H7 (cell line): ENCODE measurements around the gene BANP. TPM values are rescaled to one million over a fixed set of nuclear protein-coding genes. Genes with fewer than 3 reads are reported as not detected.
"Not testable (repeated sequence)": the region's sequence is repeated elsewhere in the genome, so short reads cannot be mapped to it uniquely, and the experiment has no call there.

Source experiments
- DNase-seq: peaks from one replicate; pipeline ENCODE4 v3.0.0; 2012
- H3K27me3 ChIP-seq: 2 replicates; pipeline ENCODE4 v1.6.0; 2011; ENCODE audit warnings: mild to moderate bottlenecking, low read length; ENCODE audit not compliant: control insufficient read depth, insufficient read depth
- H3K36me3 ChIP-seq: replicated peaks from 2 replicates; pipeline ENCODE4 v1.5.1; 2011; ENCODE audit warnings: low read length; ENCODE audit not compliant: control insufficient read depth, insufficient read depth
- H3K4me3 ChIP-seq: 2 replicates; pipeline ENCODE4 v1.5.1; 2011; ENCODE audit warnings: low read depth, mild to moderate bottlenecking, control low read depth, low read length, moderate library complexity; ENCODE audit not compliant: insufficient read depth
- total RNA-seq: library from RNA; depleted of rRNA; stranded (reverse); fragments of >200 nt; shearing (Covaris generic); gene quantifications from 2 replicates; pipeline ENCODE4 v1.2.3, GENCODE V29; 2014

The BANP gene
- total RNA-seq, 1 experiment from 2014 or later, result 39.3 TPM

DNA sequence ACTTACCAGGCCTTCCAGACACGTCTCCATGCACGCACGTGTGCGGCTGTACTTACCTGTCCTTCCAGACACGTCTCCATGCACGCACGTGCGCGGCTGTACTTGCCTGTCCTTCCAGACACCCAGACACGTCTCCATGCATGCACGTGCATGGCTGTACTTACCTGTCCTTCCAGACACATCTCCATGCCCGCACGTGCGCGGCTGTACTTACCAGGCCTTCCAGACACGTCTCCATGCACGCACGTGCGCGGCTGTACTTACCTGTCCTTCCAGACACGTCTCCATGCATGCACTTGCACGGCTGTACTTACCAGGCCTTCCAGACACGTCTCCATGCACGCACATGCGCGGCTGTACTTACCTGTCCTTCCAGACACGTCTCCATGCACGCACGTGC, 47.8 kb downstream of the BANP start:
- H3K27me3 ChIP-seq, H3K36me3 ChIP-seq, DNase-seq, H3K4me3 ChIP-seq: not testable (repeated sequence)

DNA sequence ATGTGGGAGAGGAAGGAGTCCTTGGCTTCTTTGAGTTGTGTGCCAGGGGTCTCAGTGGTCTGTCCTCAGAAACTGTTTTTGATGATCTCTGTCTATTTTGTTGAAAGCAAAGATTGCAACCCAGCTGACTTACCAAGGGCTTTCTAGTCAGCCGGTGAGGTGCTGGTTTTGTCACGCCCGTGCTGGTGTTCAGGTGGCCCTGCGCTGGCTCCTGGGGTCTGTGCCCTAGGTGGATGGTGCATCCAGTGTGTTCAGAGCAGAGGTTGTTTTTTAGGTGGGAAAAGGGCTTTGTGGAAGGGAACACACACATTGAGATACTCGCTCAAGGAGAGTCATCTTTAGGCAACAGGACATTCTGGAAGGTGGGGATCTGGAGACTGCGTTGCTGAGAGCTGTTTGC, 51.0 kb downstream of the BANP start:
- no peak overlapping the region for H3K4me3 ChIP-seq
- H3K27me3 ChIP-seq, result no peaks in the 10 kb centered on the region
- no peaks in the 10 kb centered on the region; the same call in 1 of the 2 replicates for H3K36me3 ChIP-seq
- no peak for DNase-seq

DNA sequence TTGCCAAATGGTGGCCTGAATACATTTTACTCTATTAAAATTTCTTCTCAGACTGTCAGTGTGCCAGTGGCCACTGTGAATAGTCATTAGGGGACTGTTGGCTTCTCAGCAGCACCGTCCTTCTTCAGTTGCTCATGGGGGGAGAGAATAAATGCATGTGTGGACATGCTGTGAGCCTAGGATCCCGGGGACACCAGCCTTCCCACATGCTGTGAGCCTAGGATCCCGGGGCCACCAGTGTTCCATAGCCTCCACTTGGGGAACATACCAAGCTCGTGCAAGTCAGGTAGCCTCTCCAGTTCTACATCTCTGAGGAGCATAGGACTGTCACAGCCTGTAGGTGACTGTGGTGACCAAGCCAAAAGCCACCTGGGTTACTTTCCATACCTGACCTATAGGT, 51.5 kb downstream of the BANP start:
- H3K27me3 ChIP-seq, result no peaks in the 10 kb centered on the region
- H3K36me3 ChIP-seq, result no peaks in the 10 kb centered on the region; the same call in 1 of the 2 replicates
- DNase-seq, result no peak
- no peak overlapping the region for H3K4me3 ChIP-seq

DNA sequence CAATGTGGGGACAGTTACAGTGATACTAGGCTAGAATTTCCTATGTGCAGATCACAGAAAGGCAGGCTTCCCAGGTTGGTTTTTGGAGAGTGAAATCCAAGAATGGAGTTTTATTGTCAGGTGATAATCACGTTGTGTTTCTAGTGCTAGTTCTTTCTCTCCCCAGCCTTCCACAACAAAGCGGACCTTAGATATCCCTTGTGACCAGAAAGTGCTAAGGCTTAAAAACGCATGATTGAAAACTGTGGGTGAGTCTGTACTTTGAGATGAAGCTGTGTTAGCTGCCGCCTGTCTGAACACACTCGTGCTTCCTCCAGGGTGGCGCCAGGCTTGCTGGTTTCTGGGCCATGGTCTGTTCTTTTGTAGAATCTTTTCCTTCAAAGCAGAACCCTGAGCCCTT, 52.1 kb downstream of the BANP start:
- Histone ChIP-seq H3K4me3 (no peak overlapping the region), H3K36me3 (no peaks in the 10 kb centered on the region; the same call in 1 of the 2 replicates), H3K27me3 (no peaks in the 10 kb centered on the region)
- DNase-seq, result no peak

DNA sequence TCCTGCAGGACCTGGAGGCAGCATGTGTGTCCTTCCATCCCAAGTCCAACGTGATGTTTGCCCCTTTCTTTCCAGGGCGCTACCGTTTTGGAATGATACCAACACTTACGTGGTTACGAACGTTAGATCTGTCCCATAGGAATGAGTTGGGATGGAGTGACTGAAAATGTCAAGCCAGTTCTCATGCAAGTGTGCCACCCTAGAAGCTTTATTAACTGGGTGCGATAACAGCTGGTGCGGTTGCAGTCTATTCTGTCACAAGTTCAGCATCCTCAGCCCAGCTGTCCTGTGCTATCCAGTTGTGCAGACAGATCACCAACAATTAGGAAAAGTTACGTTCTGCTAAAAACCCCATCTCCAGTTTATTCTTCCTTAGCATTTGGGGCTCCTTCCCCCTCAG, 52.5 kb downstream of the BANP start:
- no peak for DNase-seq
- Histone ChIP-seq H3K4me3 (no peak overlapping the region), H3K27me3 (no peaks in the 10 kb centered on the region)

DNA sequence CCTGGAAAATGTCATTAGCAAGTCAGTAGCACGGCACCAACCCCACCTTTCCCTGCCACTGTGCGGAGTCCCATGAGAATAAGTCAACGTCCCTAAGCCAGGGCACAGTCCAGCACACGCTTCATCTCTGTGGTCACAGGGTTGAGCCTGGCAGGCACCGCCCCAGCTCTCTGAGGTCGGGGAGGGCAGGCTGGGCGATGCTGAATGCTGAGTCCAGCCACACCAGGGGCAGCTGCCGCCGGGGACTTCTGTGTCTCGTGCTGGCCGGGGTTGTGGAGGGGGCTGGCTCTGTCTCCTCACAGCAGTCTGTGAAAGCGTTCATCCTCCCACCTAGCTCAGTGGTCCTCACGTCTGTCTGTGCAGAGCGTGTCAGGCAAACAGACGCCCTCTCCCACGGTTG, 53.2 kb downstream of the BANP start:
- Histone ChIP-seq H3K4me3 (no peak overlapping the region), H3K36me3 (no peaks in the 10 kb centered on the region; the same call in 1 of the 2 replicates), H3K27me3 (no peaks in the 10 kb centered on the region)
- DNase-seq, result peak; percentile 32

More for the DNA sequence above, 52.5 kb downstream of the BANP start:
- no peaks in the 10 kb centered on the region; the same call in 1 of the 2 replicates for H3K36me3 ChIP-seq

DNA sequence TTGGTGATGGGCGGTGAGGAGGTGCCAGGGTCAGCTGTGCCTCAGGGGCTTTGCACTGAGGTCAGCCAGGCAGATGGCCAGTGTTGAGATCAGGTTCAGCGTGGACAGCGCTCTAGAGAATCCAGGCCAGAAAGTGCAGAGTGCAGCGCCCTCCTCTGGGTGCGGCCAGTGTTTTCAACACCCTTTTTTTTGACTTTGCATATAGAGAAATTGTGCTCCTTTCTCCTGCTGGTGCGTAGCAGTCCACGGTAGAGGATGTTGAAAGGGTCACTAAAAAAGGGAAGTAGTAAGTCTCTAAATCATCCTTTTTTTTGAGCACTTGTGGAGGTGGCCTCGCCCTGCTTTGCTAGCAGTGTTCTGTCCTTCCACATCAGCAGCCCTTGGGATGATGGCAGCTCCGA, 53.9 kb downstream of the BANP start:
- no peaks in the 10 kb centered on the region for H3K27me3 ChIP-seq
- DNase-seq, result peak; percentile 82
- H3K36me3 ChIP-seq, result no peaks in the 10 kb centered on the region; the same call in none of the 2 replicates
- H3K4me3 ChIP-seq, result no peak overlapping the region

DNA sequence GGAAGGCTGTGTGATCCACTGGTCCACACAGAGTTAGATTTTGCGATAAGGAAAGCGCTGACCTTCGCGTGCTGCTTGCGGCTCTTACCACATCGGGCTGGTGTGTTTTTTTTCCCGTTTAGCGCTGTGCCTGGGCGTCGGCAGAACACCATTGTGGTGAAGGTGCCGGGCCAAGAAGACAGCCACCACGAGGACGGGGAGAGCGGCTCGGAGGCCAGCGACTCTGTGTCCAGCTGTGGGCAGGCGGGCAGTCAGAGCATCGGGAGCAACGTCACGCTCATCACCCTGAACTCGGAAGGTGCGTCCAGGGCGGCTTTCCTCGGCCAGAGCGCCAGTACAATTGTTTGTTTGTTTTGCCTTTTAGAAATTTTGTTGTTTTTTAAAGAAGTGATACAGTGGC, 54.7 kb downstream of the BANP start:
- no peak for DNase-seq
- Histone ChIP-seq H3K27me3 (no peaks in the 10 kb centered on the region), H3K36me3 (peaks cover 3% of the 10 kb centered on the region), H3K4me3 (no peak overlapping the region)

DNA sequence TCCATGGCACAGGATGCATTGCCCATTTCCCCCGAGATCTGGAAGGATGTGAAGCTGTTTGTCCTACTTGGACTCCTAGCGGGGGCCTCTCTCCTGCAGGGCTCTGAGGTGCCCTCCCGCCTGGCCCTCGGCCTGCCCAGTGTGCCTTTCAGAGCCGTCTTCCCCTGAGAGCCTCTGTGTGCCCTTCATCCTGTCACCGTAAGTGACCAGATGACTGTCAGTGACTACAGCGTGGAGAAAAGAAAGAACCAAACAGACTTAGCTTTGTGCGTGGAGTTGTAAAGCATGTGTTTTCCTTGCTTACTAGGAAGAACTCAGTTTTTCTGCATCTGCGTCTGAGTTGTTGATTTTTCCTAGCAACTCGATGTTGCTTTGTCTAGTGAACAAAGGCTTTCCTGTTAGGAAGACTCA, 56.1 kb downstream of the BANP start:
- H3K36me3 ChIP-seq, result peaks cover 3% of the 10 kb centered on the region
- no peak for DNase-seq
- no peaks in the 10 kb centered on the region for H3K27me3 ChIP-seq
- H3K4me3 ChIP-seq, result no peak overlapping the region

DNA sequence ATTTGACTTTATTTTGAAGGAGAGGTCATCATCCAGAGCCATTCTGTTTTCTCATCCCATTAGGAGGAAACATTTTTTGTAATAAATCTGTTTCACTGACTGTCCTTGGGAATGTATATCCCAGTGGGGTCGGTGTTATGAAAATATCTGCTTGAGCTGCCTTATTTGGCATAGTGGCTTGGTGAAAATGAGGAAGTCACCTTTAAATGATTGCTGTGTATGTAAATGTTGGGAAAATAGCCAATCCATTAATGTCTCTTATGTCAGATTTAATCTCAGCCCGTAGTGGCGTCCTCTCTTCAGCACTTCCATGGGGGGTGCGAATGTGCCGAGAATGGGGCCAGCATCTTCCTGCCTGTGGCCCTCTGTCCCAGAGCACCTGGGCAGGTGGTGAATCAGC, 57.6 kb downstream of the BANP start:
- peaks cover 3% of the 10 kb centered on the region for H3K36me3 ChIP-seq
- DNase-seq, result no peak
- H3K4me3 ChIP-seq, result no peak overlapping the region
- no peaks in the 10 kb centered on the region for H3K27me3 ChIP-seq

DNA sequence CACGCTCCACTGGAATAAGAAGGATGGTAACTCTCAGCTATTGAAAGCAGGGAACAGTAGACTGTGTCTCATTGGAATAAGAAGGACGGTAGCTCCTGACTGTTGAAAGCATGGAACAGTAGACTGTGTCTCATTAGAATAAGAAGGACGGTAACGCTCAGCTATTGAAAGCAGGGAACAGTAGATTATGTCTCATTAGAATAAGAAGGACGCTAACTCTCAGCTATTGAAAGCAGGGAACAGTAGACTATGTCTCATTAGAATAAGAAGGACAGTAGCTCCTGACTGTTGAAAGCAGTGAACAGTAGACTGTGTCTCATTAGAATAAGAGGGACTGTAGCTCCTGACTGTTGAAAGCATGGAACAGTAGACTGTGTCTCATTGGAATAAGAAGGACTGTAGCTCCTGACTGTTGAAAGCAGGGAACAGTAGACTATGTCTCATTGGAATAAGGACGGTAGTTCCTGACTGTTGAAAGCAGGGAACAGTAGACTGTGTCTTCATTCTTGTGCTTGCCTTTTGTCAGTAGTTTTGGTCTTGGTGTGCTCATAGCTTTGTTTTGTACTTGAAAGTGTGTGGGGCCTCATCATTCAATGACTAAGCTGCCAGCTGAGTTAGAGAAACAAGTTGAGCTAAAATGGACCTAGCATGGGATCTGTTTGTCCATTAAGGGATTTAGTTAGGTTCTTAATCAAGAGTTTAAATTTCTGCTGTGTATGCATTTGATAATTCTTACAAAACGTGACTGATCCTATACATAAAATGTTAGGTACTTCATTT, 58.5 kb downstream of the BANP start:
- no peak for DNase-seq
- no peak overlapping the region for H3K4me3 ChIP-seq
- H3K27me3 ChIP-seq, result no peaks in the 10 kb centered on the region

DNA sequence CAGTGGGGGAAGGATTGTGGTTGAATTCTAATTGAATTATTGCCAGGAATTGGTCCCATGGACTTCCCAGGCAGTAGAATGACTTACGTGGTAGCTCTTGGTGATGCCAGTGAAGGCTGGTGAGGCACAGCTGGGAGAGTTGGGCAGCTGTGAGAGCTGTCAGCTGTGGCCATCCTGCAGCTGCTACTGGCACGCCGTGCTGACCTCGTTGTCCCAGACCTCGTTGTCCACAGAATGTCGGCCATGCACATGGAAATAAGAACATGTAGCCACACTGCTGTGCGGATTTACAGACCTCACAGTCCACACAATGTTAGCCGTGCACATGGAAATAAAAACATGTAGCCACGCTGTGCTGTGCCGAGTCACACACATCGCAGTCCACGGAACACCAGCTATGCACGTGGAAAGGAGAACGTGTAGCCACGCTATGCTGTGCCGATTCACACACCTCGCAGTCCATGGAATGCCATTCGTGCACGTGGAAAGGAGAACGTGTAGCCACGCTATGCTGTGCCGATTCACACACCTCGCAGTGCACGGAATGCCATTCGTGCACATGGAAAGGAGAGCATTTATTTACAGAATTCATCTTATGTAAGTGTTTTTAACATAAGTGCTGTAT, 59.2 kb downstream of the BANP start:
- Histone ChIP-seq H3K27me3 (no peaks in the 10 kb centered on the region), H3K36me3 (peaks cover 3% of the 10 kb centered on the region), H3K4me3 (no peak overlapping the region)
- DNase-seq, result no peak

More for the DNA sequence above, 58.5 kb downstream of the BANP start:
- peaks cover 3% of the 10 kb centered on the region for H3K36me3 ChIP-seq

DNA sequence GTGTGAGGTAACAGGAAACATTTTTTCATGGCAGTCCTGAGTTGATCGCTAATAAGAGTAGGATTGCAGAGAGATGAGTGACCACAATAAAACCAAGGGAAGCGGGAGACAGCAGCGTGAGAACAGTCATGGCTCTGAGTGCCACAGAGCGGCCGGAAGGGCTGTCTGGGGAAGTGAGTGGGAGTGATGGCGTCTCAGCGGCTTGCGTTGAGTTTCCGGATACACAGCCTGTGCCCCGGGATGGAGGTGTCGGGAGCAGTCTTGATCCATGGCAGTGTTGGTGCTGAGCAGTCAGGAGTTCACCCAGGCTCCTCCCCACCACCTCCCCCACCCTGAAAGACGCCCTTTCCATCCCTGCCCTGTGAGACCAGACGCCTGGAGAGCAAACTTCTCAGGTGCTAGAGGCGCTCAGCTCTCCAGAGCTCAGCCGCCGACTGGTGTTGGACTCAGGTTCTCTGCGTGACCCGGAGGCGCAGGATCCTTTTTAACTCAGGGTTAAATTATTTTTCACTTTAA, 59.8 kb downstream of the BANP start:
- H3K4me3 ChIP-seq, result no peak overlapping the region
- no peak for DNase-seq
- peaks cover 3% of the 10 kb centered on the region for H3K36me3 ChIP-seq
- no peaks in the 10 kb centered on the region for H3K27me3 ChIP-seq

DNA sequence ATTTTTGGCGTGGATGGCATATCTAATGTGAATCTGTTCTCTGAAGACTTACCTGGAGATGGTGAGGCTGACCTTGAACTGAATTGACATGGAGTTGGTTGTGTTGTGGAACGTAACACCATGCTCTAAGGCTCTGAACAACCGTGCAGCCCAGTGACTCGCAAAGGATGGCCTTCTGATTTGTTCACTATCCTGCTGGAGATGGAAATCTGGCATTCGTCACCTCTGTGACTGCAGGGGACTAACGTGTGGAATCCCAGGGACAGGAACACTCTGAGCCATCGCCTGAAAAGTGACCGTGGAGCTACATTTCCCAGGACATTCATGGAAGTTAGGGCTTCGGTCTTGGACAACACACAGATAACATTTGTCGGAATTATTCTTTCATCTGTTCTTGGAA, 61.1 kb downstream of the BANP start:
- no peak for DNase-seq
- H3K27me3 ChIP-seq, result no peaks in the 10 kb centered on the region

DNA sequence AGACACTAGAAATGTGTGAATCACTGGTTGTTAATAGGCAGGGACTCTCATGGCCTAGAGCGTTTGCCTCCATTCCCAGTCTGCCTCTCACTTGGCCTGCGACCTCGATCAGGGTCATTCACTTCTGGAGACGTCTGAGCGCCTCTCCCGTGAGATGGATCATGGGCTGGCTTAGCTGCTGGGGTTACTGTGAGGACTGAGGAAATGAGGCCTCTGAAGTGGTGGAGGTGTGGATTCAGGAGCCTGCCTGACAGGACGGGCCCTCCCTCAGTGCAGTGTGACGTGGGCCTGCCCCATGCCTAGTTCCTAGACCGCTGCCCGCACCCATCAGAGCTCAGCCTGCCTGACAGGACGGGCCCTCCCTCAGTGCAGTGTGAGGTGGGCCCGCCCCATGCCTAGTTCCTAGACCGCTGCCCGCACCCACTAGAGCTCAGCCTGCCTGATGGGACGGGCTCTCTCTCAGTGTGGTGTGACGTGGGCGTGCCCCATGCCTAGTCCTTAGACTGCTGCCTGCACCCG, 61.9 kb downstream of the BANP start:
- H3K36me3 ChIP-seq, result peaks cover 3% of the 10 kb centered on the region
- no peaks in the 10 kb centered on the region for H3K27me3 ChIP-seq
- no peak overlapping the region for H3K4me3 ChIP-seq
- no peak for DNase-seq

More for the DNA sequence above, 61.1 kb downstream of the BANP start:
- peaks cover 3% of the 10 kb centered on the region for H3K36me3 ChIP-seq
- no peak overlapping the region for H3K4me3 ChIP-seq
